Heart left ventricle (tissue), 16 donors: ENCODE measurements around the gene SLC9A3. TPM values are rescaled to one million over a fixed set of nuclear protein-coding genes. Genes with fewer than 3 reads are reported as not detected.

ENCODE experiments used
- ATAC-seq, 4 donors: fragments of 200-7000 bp; cut with Tn5 transposase; one replicate each; pipeline ENCODE4 v1.9.1; 2020 to 2022; ENCODE audit warnings: moderate library complexity in 4 of 4, mild to moderate bottlenecking in 3 of 4, moderate number of reproducible peaks in 1 of 4
- DNase-seq, 5 donors: peaks; one replicate each; pipeline ENCODE4 v3.0.0-alpha.2; 2020
- H3K27ac ChIP-seq, 12 donors: fragments of 200-600 bp; sonication (generic) in 4 of 12; one replicate each; pipeline versions ENCODE4 v1.5.0 to v1.8.0; 2016 to 2022; ENCODE audit warnings: mild to moderate bottlenecking in 2 of 12
- H3K27me3 ChIP-seq, 9 donors: fragments of 200-600 bp; sonication (generic) in 2 of 9; one replicate each; pipeline versions ENCODE4 v1.5.1 to v1.8.0; 2016 to 2022; ENCODE audit warnings: mild to moderate bottlenecking in 3 of 9
- H3K36me3 ChIP-seq, 9 donors: fragments of 200-600 bp; sonication (generic) in 2 of 9; one replicate each; pipeline versions ENCODE4 v1.5.0 to v1.8.0; 2018 to 2022; ENCODE audit warnings: mild to moderate bottlenecking in 2 of 9
- H3K4me1 ChIP-seq, 12 donors: fragments of 200-600 bp; sonication (generic) in 4 of 12; one replicate each; pipeline versions ENCODE4 v1.5.0 to v1.8.0; 2016 to 2022; ENCODE audit warnings: mild to moderate bottlenecking in 3 of 12
- H3K4me3 ChIP-seq, 12 donors: fragments of 200-600 bp; sonication (generic) in 4 of 12; one replicate each; pipeline versions ENCODE4 v1.5.0 to v1.8.0; 2017 to 2022; ENCODE audit warnings: mild to moderate bottlenecking in 9 of 12, moderate library complexity in 4 of 12
- H3K9me3 ChIP-seq, 12 donors: fragments of 200-600 bp; sonication (generic) in 4 of 12; one replicate each; pipeline versions ENCODE4 v1.5.0 to v1.8.0; 2016 to 2022; ENCODE audit warnings: mild to moderate bottlenecking in 1 of 12
- CTCF ChIP-seq, 12 donors: fragments of 200-600 bp; sonication (generic) in 4 of 12; IDR thresholded peaks; one replicate each; pipeline versions ENCODE4 v1.5.0 to v1.8.0; 2018 to 2022; ENCODE audit warnings: antibody characterized with exemption in 12 of 12, mild to moderate bottlenecking in 5 of 12
- POLR2A ChIP-seq, 2 donors: fragments of 450-650 bp; IDR thresholded peaks; one replicate each; pipeline ENCODE4 v1.6.1; 2017; ENCODE audit warnings: antibody characterized with exemption in 2 of 2, mild to moderate bottlenecking in 2 of 2, moderate library complexity in 2 of 2
- WGBS, 4 donors: extraction: QIAGEN DNeasy Blood & Tissue Kit in 2 of 4; methylation state at CpG; one replicate each; pipeline versions ENCODE4 v1.1.5 to v1.1.7; 2013 to 2018; 5-methylcytosine and 5-hydroxymethylcytosine counted together
- intact Hi-C, 10 donors: fragments of 100-400 bp; cut with DNase I; formaldehyde crosslinking; loops; one replicate each; pipeline versions ENCODE4 v1.11.1 to v1.14.2; 2022
- polyA plus RNA-seq, 2 donors: library from polyadenylated mRNA; stranded (reverse); fragments of 200-250 nt; gene quantifications; one replicate each; pipeline ENCODE4 v1.2.3, GENCODE V29; 2013
- total RNA-seq, 9 donors: library from RNA; depleted of rRNA in 2 of 9; stranded (reverse); fragments of >200 nt in 2 of 9; fragmentation: NEBNext Ultra II Directional in 3 of 9; extraction: Animal tissue kit (Norgen Biotek cat#: 25700) in 3 of 9; gene quantifications; one replicate each; pipeline versions ENCODE4 v1.1.0 to v1.2.4, GENCODE V29; 2016 to 2023
- donor health status: ischemic (EF 13 %, LVEDD 7.1; RV severe dilation, severe dysfunction).
- donor health status: healthy with polysubstance abuse.
- donor health status: DM: no; HTN: yes; CAD: no.
- donor health status: DM: no; HTN: no; CAD: no.
- donor health status: ischemic (EF 25% LVEDD 6.9; RV normal size, moderate dysfunction).
- donor health status: ischemic (EF 25% LVEDD 5.7; RV mildly dilated, moderate dysfunction).
- donor health status: healthy.
- donor health status: DM: yes; HTN: yes; CAD: no.
- donor health status: ischemic (EF 35%, LVEDD 5.7; RV mildly dilated, moderate dysfunction).
- donor health status: nonischemic (EF 11% LVEDD 7.7; RV severe dilation, severe dysfunction).
- donor health status: DM: yes; HTN: yes; CAD: no.
- donor health status: PGD.
- donor health status: ischemic (EF 29% LVEDD 5.4; RV normal size, mild dysfunction).
- donor health status: nonischemic (EF 23%, LVEDD 6.1; RV moderate dilation, normal function).

The SLC9A3 gene
- total and polyA plus RNA-seq, 11 donors: 0.50 to 3.8 (median 1.0) TPM

- peaks cover 0 to 28% (median 20%) of the 10 kb centered on the region in 9 donors for H3K36me3 ChIP-seq
- ATAC-seq (peak in 3 of 4 donors; percentile 17 to 34 (median 20)), DNase-seq (peak in 1 of 5 donors; percentile 59)
- 7 to 58% (median 20%) methylated on average over 21 to 62 of the region's 62 CpGs for WGBS, 4 donors
- H3K4me1 ChIP-seq: peaks cover 6 to 37% (median 15%) of the 10 kb centered on the region in 12 donors
- peaks cover 0 to under 1% (median 0%) of the 10 kb centered on the region in 9 donors for H3K27me3 ChIP-seq
- intact Hi-C loops: loop anchor here in 5 of 10 donors (10.0 kb wide), 1 partner anchor 461 kb away; no protein-coding TSS in a partner anchor
- TF ChIP-seq CTCF (IDR thresholded peaks at IDR 0.05): no peak
- TF ChIP-seq POLR2A (IDR thresholded peaks at IDR 0.05): no peak
- no peaks in the 10 kb centered on the region for H3K9me3 ChIP-seq
- H3K27ac ChIP-seq: peak overlapping the region in 11 of 12 donors; percentile 69 to 91 (median 85)
- H3K4me3 ChIP-seq: peak overlapping the region; percentile 66 to 98 (median 88)
Measured at GRCh38 chr5:443239-444151, 80.8 kb downstream of the SLC9A3 start.

- H3K36me3 ChIP-seq: peaks cover 0 to 19% (median 11%) of the 10 kb centered on the region in 9 donors
- ATAC-seq (peak; percentile 72 to 95 (median 92)), DNase-seq (peak; percentile 75 to 89 (median 82))
- intact Hi-C loops: loop anchor here in 5 of 10 donors (10.0 kb wide), 1 partner anchor 462 kb away; no protein-coding TSS in a partner anchor
- H3K4me1 ChIP-seq: peaks cover 6 to 28% (median 15%) of the 10 kb centered on the region in 12 donors
- H3K4me3 ChIP-seq: peak within 1 kb of the TSS; percentile 66 to 98 (median 88)
- H3K27ac ChIP-seq: peak within 1 kb of the TSS in 11 of 12 donors; percentile 69 to 91 (median 85)
- 5 to 7% (median 6%) methylated on average over 34 to 73 of the region's 73 CpGs for WGBS, 4 donors
- TF ChIP-seq CTCF (IDR thresholded peaks at IDR 0.05) (no peak), POLR2A (IDR thresholded peaks at IDR 0.05) (peak in 1 of 2 donors; percentile 76)
- H3K27me3 ChIP-seq: peaks cover 0 to 3% (median 0%) of the 10 kb centered on the region in 9 donors
- no peaks in the 10 kb centered on the region for H3K9me3 ChIP-seq
Measured at GRCh38 chr5:442335-443238, 81.7 kb downstream of the SLC9A3 start, which contains the start of gene EXOC3. Gene EXOC3 (plus strand): TSS chr5:443176. CDS start chr5:446206, 3,030 bp downstream.

- TF ChIP-seq CTCF (IDR thresholded peaks at IDR 0.05) (no peak), POLR2A (IDR thresholded peaks at IDR 0.05) (no peak)
- ATAC-seq (no peak), DNase-seq (peak in 1 of 5 donors; percentile 6)
- H3K27ac ChIP-seq: no peak overlapping the region
- no peaks in the 10 kb centered on the region for H3K9me3 ChIP-seq
- peaks cover 6 to 23% (median 15%) of the 10 kb centered on the region in 12 donors for H3K4me1 ChIP-seq
- H3K4me3 ChIP-seq: peak overlapping the region in 11 of 12 donors; percentile 73 to 98 (median 89)
- peaks cover 0 to 13% (median 5%) of the 10 kb centered on the region in 9 donors for H3K36me3 ChIP-seq
- WGBS, 4 donors: 87 to 95% (median 92%) methylated on average over 5 of the region's 5 CpGs
- intact Hi-C loops: loop anchor here in 5 of 10 donors (10.0 kb wide), 1 partner anchor 463 kb away; no protein-coding TSS in a partner anchor
- peaks cover 0 to 4% (median 0%) of the 10 kb centered on the region in 9 donors for H3K27me3 ChIP-seq
Measured at GRCh38 chr5:441996-442334, 82.3 kb downstream of the SLC9A3 start.
